Posterior cingulate gyrus (tissue), 11 donors: ENCODE data around the gene KRT27.

Source experiments
- DNase-seq, 10 donors: peaks; one replicate each; pipeline versions ENCODE4 v3.0.0 to v3.0.0-alpha.2; 2020 to 2021; ENCODE audit warnings: mixed read lengths in 3 of 10
- intact Hi-C: fragments of 100-400 bp; cut with DNase I; formaldehyde crosslinking; loops from one replicate; pipeline ENCODE4 v1.15.1; 2023

The KRT27 gene

DNA sequence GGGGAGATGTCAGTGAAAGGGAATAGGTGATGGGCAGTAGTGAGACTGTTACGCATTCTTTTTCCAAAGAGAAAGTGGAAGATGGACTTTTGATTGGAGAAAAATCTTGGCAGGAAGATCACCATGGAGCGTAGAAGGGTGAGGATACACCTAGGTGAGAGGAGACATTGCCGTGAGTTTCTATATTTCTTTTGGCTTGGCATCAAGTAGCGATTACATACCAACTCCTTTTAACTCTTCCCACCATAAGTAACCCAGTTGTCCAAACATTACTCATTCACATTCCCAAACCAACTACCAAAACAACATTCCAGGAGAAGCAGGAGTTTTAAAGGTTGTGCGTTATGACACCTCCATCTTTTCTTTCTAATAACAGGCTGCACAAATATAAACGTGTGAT is 28.1 kb upstream of the KRT27 start:
- intact Hi-C loops = no loop called here
- DNase-seq = no peak

GRCh38 chr17:40809721-40810421 is 27.5 kb upstream of the KRT27 start:
- DNase-seq = no peak
- intact Hi-C loops = no loop called here

- intact Hi-C loops = no loop called here
- no peak for DNase-seq
These were observed 23.8 kb upstream of the KRT27 start for GRCh38 chr17:40806131-40806530.

DNA sequence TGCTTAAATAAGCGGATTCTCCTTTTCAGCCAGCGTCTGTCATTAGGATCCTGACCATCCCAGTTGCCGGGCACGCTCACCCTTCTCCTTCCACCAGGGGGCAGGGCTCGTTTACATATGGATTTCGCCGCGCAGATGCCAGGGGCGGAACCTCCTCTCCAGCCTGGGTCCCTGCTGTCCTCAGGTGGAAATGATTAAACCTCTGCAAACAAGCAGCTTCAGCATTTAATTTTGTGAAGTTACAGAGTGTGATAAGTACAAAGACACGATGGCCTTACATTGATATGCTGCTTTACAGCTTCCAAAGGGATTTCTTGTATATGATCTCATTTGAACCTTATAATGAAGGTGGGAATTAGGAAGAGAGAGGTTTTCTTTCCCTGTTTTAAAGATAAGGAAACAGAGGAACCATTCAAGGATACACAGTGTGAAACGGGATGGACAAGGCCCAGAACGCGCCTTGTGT is 21.3 kb upstream of the KRT27 start:
- intact Hi-C loops = loop anchor here (5.0 kb wide), 1 partner anchor 864 kb away; no protein-coding TSS in a partner anchor
- DNase-seq = peak; percentile 25 to 94 (median 66)

- DNase-seq = no peak
- intact Hi-C loops = loop anchor here (5.0 kb wide), 1 partner anchor 866 kb away; no protein-coding TSS in a partner anchor
These were observed 18.8 kb upstream of the KRT27 start for GRCh38 chr17:40801157-40801556.

DNA sequence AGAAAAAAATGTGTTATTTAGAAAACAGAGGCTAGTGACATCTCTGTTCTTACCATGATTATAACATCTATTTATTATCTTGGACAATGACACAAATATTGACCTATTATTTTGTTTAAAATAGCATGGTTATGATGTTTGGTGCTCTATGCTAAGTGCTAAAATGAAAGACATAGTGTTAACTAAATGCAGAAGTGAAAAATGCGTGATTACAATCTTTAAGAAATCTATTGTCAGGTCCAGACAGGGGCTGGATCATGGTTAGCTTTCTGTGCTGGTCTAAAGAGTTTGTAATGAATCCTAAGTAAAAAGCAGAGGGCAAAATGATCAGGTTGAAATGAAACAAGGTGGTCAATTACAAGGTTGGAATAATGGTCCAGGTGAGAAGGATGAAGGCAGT is 18.0 kb upstream of the KRT27 start:
- DNase-seq = no peak
- intact Hi-C loops = loop anchor here (5.0 kb wide), 1 partner anchor 867 kb away; no protein-coding TSS in a partner anchor

GRCh38 chr17:40799859-40800258 is 17.5 kb upstream of the KRT27 start, which contains the start of gene KRT28:
KRT28 (minus strand) TSS chr17:40799959; CDS start chr17:40799893, 66 bp downstream.
- DNase-seq = no peak
- intact Hi-C loops = loop anchor here (5.0 kb wide), 1 partner anchor 867 kb away; no protein-coding TSS in a partner anchor

DNA sequence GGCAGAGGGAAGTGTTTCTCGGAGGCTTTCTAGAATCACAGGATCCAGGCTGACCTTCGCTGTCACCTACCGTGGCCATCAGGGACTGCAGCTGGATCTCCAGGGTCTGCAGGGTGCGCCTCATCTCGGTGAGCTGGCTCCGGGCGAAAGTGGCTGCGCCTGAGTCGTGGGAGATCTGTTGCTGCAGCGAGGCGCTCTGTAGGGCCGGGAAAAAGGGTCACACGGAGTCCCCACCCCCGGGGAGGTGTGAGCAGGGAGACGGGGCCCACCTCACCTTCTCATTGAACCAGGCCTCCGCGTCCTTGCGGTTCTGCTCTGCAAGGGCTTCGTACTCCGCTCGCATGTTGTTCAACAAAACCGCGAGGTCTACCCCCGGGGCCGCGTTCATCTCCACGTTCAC is 14.5 kb upstream of the KRT27 start:
- DNase-seq = peak in 1 of 10 donors; percentile 71
- intact Hi-C loops = no loop called here

- intact Hi-C loops = no loop called here
- DNase-seq = no peak
These were observed 12.8 kb upstream of the KRT27 start for GRCh38 chr17:40795019-40795667.

DNA sequence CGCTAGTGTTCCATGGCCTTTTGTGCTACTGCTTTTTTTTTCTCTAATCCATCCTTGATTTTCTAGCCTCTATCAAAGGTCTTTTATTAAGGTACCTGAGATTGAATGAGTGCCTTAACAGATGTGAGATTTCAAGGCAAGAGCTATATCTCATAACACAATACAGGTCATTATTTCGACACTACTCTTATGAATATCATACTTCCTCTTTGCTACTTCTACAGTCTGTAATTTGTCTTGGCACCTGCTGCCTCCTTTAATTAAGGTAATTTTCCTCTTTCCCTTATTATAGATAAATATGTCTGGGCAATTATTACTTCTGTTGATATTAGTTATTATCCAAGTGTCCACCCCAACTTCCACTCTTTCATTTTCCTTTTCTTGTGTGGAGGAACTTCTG is 12.1 kb upstream of the KRT27 start:
- no peak for DNase-seq
- intact Hi-C loops = no loop called here

GRCh38 chr17:40793832-40794231 is 11.5 kb upstream of the KRT27 start:
- peak in 1 of 10 donors; percentile 73 for DNase-seq
- intact Hi-C loops = no loop called here

GRCh38 chr17:40791787-40792436 is 9.6 kb upstream of the KRT27 start:
- no peak for DNase-seq
- intact Hi-C loops = no loop called here

DNA sequence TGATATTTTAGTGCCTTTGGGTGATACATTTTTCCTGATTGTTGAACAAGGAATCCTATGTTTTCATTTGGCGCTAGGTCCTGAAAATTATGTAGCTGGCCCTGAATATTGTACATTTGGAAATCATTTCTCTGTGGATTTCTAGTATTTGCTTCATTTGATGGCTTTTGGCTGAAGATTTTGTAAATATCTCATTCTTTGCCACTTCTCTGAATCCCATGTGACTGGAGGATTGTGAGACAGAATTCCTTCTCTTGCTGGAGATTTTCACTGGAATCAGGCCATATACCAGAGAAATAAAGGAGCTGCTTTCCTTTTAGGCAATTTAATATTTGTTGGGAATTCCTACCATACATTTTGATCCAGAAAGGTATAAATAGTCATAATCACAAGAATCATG is 8.8 kb upstream of the KRT27 start:
- intact Hi-C loops = no loop called here
- DNase-seq = no peak

- intact Hi-C loops = no loop called here
These were observed 3.0 kb downstream of the KRT27 start for GRCh38 chr17:40779181-40779909.

DNA sequence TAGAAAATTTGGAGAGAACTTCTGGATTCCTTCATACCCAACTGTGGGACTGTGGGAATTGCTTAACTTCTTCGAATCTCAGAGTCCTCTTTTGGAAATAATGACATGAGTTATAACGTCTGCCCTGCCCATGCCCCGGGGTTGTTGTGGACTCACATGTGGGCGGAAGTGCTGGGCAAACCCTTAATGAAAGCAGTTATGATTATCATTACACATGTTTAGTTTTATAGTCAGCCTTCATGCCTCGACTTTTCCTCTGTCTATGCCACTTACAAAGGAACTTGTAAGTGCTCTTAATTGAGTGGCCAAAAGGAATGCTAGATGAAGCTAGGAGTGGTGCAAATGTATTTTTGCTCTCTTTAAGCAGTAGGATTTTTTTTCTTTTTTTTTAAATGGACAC is 3.9 kb downstream of the KRT27 start:
- no peak for DNase-seq
- intact Hi-C loops = no loop called here

More at GRCh38 chr17:40779181-40779909, 3.0 kb downstream of the KRT27 start:
- DNase-seq = peak in 2 of 10 donors; percentile 54 to 75

- intact Hi-C loops = no loop called here
- no peak for DNase-seq
These were observed 4.4 kb downstream of the KRT27 start for GRCh38 chr17:40777971-40778370.

DNA sequence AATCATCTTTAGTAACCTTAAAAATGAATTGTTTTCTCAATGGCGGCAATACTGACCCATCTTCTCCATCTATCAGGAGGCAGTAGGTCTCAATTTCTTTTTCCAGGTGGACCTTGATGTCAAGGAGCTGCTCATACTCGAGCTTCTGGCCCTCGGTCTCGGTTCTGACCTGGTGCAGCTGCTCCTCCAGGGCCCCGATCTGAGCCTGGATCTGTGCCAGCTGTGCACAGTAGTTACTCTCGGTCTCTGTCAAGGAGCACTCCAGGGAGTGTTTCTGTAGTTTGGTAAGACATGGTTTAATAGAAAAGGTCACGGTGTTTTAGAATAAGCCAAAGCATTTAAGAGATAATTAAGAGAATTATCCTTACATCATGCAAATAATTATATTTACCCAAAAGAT is 4.9 kb downstream of the KRT27 start:
- intact Hi-C loops = no loop called here
- no peak for DNase-seq

GRCh38 chr17:40775945-40776344 is 6.4 kb downstream of the KRT27 start:
- intact Hi-C loops = no loop called here
- DNase-seq = no peak

DNA sequence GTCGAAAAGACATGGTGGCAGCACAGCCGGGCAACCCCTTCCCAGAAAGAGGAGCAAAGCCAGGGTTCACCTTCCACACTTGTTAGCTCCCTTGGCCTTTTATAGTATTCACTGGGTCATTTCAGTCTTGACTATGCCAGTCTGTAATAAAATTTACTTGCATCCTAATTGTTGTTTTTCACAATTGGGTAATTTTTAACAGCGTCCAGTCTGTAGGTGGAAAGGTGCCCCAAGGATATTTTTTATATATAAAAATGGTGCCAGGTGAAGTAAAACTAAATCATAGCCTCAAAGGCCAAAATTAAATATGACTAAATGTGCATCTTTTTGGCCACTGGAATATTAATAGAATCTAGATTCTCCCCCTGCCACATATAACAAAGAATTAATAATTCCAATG is 10.2 kb downstream of the KRT27 start, which contains the start of gene KRT26:
Gene KRT26, minus strand, starts transcription at position 101 of the 400 bp plus-strand sequence. Its CDS starts 88 bp downstream, at position 13.
- intact Hi-C loops = no loop called here
- DNase-seq = no peak

DNA sequence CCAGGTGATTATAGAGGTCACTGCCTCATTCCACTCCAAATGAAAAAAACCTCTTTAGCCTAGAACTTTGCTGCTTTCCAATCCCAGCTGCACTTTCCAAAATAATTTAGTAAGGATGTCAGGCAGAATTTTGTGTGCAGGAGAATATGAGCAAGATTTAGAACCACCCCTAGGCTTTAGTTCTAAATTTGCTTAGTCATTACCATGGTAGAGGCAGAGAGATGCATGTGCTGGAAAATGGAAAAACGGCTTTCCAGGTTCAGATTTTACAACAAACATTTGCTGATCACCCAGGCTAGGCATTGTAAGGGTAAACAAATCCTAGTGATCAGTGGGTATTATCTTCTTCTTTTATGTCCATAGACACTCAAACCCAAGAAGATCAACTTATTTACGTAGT is 16.7 kb downstream of the KRT27 start:
- no peak for DNase-seq
- intact Hi-C loops = no loop called here
